Fibroblast of upper back skin (primary cell): ENCODE data around the gene ZFP36L1.

Experiments used
- DNase-seq: peaks from one replicate; pipeline ENCODE4 v3.0.0-alpha.2; 2013

ZFP36L1 gene

DNA sequence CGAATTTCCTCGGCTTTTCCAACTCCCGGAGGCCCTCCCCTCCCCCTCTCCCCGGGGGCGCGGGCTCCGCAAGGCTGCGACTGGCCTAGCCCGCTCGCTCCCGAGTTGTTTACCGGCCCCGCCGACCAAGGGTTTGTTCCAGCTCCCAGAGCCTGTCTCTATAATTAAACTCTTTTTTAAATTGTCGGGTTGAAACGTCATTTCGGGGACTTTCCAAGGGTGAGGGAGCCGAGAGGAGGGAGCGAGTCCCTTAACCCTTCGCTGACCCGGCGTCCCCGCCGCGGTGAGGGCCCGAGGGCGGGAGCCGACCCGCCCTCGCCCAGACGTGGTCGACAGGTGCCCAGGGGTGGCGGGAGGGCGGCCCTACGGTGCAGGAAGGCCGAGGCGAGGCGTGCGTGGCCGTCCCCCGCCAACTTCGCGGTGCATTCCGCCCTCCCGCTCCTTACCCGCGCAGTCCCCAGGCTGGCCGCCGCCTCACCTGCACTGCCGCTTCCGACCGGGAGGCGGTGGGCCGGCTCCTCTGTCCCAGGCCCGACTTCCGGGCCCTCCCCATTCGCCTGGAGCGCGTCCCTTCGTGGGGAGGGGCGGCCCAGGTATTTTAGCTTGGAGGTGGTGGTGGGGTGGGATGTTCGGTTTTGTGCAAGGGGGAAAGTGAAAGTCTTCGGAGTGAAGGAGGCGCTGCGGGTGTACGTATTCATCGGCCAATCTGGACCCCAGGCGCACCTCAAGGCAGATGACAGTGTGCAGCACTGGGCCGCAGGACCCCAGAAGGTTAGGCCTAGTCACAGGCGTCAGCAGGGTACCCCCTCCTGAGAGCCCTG is 2.9 kb upstream of the ZFP36L1 start:
- peak; percentile 73 for DNase-seq

DNA sequence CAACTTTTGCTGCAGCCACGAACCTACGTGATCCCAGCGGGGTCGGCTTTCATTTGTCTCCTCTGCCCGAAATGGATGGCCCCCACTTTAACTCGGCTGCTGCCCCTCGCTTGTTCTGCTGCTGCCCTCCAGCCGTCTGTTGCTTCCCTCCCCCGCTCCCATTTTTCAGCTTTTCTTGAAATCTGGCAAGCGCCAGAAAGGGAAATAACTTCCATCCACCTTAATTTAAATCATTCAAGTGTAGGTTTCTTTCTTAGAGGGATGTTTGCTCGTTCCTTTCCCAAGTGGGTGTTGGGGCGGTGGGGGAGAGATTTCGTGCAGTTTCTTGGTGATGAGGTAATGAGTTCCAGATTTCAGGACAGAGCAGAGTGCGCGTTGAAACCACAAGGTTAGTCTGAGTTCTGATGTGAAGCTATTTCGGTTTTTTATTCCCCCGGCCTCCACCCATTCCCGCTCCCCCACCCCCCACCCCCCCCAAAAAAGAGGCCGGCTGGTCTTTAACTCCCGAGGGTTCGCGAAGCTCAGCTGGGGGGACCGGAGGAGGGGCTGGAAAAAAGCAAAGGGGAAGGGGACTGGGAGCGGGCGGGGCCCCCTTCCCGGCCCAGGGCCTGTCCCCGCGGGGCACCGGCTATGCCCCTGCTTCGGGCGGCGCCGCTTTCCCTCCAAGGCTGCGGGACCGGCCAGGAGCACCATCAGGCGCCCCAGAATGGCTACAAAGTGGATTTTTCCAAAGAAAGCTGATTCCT is 2.2 kb upstream of the ZFP36L1 start:
- peak; percentile 99 for DNase-seq

DNA sequence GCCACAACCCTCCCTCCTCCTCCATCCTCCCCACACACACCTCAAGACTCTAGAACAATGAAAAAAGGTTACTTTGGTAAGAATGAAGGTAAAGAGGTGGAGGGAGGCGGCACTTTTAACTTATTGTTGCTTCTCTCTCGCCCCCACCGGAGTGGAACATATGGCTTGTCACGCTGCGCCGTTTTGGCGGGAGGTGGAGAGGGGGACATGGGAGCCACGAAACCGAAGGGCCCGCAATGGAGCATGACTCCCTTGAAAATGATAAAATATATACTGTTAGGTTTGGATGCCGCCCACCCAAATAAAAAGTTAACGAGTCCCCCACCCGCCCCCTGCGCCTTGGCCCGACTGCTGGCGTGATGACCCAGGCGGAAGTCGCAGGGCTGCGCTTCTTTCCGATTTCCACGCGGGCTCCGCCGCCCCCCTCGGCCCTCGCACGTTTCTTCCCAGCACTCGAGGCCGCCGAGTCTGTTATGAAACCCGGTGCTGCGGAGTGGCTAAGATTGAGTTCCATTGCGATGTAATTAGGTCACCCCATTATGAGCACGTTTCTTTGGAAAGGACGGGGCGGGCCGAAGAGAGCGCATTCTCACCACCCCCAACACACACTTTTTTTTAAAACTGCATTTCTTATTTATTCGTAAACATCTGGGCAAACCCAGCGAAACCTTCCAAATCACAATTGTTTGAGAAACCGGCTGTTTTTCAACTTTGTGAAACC is 1.4 kb upstream of the ZFP36L1 start:
- DNase-seq = peak; percentile 95

DNA sequence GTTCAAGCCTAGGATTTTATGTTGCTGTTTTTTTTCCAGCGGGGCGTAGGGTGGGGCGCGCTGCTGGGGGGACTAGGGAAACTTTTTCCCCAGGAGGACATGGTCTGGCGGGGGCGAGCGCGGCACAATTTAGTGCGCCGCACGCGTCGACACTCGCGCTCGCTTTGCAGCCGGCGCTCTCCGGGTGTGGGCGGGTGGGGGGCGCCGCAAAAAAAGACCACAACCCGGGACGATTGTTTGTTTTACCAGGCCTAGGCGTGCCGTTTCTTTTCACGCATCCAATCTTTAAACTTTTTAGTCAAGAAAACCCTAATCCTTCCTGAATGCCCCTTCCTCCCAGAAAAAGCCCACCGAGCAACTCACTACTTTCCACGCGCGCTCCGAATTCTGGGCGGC is 865 bp upstream of the ZFP36L1 start:
- no peak for DNase-seq

DNA sequence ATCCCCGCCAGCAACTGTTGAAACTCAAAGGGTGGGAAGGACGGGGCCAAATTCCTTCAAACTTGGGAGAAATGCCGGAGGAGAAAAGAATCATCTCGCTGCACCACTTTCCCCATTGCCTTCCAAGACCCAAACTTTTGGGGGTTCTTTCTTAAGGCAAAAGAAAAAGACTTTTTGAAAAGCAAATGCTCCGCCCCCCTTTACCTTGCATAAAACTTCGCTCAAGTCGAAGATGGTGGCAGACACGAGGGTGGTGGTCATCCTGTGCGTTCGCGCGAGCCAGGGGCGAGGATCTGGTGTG is 239 bp downstream of the ZFP36L1 start:
- DNase-seq = no peak

DNA sequence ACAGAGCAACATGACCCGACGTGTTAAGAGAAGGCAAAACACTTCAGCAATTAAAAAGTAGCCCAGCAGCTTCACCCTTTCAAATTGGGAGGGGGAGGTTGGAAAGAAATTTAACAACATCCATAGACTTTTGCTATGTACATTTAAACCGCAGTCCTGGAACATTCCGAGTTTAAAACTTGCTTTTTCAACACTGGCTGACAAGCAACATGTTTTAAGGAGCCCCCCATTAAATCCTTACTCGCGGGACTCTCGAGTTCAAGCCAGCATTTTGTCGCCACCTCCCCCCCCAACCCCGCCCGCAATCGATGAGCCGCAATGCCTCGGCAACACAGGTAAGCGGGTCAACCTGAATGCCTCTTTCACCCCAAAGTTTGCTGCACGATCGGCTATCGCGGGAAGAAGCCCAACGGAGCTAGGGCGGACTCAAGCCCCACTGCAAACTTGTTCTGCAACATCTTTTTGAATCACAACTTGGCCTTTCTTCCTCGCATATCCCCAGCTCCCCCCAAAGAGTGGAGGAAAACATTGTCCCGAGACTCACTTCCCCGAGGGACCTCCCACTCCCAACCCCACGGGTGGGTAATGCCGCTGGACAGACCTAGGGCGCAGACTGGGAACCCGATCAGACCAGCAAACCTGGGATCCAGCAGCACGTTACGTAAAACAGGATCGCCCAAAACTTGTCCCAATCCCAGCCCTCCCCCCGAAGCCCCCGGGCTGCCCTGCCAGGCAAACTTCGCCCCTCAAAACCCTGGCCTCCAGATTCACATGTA is 777 bp downstream of the ZFP36L1 start:
- no peak for DNase-seq

DNA sequence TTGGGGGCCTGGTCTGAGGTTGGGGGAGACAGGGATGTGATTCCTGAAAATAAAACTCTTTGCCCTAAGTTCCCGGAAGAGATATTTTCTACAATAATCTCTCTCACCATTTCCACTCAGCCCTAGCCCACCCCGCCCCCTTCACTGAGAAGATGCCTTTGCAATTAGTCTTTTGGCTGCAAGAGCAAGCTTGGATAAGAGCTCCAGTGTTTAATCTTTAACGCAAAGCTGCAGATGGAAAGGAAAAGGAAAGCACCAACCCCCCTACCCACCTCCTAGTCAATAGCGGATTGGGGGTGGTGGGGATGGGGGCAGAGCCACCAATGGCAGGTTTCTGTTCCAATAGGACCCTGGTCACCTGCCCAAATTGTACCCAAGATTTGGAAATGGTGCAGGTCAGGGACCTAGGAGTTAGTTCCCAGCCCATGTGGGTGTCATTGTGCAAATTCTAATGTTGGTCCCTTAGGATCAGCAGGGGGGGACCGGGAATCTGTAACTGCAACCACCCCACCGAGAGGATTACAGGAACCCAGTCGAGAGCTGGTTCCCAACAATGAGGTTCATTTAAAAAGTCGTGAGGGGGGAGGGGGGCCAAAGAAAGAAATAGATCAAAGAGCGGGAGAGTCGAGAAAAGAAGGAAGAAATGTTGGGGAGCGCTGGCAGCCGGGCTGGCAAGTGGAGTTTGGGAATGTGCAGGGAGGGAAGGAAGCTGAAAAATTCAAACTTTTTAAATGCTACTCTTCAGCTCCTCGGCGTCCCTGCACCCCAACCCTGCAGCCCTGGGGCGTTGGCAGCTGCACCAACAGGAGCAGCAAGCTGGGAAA is 1.6 kb downstream of the ZFP36L1 start:
- no peak for DNase-seq

DNA sequence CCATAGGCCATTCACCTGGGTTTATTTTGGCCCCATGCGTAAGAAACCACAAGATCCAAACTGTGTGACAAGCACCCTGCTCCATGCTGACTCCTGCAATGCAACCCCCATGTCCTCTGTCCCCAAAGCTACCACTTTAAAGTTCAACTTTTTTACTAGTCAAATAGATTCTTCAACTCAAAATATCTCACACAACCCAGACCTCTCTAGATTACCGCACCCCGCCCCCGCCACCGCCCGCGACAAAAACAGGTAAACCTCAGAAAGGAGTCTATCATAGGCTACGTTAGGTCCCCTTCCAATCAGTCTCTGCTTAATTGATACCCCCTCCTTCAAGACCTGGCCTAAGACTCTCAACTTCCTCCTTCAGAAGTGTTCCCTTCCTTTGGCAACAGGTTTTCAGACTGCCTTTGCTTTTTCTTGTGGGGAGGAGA is 2.2 kb downstream of the ZFP36L1 start:
- DNase-seq = no peak

DNA sequence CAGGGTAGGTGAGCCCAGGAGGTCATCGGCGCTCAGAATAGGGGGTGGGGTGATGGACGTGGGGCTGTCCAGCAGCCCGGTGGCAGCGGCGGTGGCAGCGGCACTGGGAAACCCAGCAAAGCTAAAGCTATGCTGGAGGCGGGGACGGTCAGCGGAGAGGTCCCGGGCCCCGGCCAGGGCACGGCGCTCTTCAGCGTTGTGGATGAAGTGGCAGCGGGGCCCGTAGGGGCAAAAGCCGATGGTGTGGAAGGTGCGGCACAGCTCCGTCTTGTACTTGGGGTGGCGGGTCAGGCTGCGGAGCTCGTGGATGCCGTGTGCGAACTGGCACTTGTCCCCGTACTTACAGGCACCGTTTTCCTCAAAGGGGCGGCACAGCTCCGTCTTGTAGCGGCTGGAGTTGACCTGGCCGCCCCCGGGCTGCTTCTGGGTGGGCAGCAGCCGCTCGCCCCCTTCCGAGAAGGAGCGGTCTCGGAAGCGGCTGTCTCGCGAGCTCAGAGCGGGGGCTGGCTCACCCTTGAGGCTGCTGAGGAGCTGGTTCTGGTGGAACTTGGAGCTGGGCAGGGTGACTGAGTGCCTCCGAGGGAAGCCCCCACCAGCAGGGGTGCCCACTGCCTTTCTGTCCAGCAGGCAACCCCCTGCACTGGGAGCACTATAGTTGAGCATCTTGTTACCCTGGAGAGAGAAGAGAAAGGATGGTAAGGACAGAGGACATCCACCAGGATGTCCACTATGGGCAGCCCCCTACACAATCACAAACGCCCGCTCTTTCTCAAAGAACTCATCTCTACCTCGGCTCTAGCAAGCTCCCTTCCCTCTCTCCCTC is 2.8 kb downstream of the ZFP36L1 start:
- DNase-seq = no peak

DNA sequence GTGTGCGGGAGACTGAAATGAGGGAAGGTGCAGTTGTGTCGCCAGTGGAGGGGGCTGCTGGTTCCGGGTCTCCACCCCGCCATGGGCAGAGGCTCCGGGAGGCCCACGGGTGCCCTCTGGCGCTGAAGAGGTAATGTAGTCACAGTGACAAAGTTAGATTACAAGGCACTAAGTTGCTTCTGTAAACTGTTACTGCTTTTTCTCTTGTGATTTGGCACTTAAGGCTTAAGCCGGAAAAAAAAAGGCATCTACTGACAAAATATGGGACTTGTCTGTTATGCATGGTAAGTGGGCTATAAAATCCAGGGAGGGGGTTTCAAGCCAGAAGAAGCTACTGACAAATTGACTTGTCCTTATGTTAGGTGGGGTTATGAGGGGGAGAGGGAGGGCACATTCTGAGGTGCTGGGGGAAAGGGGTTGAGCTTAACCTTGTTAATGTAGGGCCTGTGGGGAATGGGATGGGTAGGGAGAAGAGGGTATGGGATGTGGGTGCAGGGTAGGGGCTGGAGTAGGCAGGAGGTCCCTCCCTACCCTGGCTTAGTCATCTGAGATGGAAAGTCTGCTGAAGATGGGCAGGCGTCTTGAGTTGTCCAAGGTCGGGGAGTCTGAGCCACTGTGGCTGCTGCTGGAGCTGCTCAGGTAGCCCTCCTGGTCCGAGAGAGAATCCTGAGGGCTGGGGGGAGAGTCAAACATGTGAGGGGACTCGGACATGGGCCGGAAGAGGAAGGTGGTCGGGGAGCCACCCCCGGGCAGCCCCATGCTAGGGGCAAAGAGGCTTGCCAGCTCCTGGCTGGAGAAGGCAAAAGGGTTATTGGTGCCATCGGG is 3.7 kb downstream of the ZFP36L1 start:
- peak; percentile 77 for DNase-seq

DNA sequence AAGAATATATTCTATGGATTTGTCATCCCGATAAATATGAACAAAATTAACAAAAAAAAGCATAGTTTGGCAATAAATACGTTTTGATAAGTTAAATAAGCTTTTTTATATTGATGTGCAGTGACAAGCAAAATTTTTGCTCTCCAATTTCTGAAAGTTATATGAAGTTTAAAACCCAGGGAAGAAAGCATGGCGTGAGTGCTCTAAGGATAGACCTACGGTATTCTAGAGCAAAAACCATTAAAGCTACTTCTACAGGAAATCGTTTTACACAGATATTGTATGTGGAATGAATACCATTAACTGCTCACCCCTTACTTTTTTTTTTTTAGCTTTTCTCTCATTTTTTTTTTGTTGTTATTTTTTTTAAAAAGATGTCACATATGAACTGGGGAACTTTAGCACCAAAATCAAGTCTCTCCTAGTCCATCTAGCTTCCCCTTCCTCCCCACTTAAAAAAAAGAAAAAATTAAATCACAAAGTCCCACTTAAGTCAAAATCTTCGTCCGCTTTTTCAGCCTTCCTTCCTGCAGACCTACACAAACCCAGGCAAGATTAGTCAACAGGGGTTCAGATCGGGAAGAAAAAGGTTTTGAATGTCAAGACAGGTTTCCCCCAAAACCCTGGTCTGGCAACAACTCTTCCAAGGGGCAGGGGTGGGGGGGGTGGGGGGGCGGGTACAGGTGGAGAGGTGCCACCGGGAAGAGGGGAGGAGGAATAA is 4.4 kb downstream of the ZFP36L1 start:
- DNase-seq = no peak

DNA sequence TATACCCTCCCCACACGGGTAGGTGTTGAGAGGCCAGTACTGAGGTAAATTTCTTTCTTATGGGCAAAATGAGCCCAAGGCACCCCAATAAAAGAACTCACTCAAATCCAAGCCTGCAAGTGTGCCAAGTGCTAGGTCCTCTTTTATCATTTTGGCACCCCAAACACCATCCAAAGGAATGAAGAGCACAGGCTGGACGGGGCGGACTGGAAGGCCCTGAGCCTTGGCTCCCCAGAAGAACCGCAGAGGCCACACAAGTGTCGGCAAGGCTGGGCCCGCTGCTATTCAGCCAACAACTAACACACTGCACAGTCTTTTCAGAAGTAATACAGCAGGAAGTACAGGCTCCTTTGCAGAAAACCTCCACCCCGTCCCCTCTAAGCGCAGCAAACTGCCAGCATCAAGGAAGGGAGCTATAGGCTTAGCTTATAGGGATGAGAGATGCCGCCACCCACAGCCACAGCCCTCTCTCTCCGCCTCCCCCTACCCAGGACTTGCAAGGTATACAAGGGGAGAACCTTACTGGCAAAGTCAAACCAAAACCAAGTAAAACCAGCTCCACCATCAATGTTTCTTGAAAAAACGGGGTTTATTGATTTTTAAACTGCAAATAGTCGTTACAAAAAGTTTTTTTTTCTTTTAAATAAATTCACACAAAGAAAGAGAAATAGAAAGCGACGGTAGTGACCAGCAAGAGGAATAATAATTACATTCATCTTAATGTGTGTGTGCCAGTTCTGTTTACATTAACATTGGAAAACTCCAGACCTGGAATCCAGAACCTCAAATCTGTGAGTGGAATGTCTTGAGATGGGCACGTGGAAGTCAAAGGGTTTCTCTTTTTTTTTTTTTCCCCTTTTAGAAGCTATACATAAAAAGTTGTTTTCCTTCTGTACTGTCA is 5.5 kb downstream of the ZFP36L1 start:
- no peak for DNase-seq

DNA sequence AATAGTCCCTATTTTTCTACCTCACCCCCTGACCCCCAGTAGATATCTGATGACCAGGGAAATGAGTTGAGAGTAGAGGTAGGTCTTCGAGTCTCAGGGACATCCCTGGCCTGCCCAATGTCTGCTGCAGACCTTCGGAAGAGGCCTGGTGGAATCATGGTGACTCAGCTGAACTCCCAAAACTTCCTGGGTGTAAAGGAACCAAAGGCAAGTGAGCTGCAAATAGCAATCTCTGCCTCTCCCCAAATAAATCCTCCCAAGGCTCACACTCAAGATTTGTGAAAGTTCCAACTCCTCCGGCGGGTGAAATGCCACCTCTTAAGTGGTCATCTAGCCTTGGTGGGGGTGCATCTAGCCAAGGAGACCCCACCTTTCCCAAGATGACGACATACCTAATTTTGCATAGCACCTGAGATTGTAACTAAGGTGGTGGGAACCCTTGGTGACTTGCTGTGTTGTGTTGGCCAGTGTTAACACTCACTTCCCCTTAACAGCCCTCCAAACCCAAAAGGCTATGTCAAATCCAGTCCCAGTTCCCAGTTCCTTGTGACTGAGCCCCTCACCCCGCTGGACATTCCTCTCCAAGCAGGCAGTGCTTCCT is 6.3 kb downstream of the ZFP36L1 start:
- DNase-seq = peak; percentile 72

DNA sequence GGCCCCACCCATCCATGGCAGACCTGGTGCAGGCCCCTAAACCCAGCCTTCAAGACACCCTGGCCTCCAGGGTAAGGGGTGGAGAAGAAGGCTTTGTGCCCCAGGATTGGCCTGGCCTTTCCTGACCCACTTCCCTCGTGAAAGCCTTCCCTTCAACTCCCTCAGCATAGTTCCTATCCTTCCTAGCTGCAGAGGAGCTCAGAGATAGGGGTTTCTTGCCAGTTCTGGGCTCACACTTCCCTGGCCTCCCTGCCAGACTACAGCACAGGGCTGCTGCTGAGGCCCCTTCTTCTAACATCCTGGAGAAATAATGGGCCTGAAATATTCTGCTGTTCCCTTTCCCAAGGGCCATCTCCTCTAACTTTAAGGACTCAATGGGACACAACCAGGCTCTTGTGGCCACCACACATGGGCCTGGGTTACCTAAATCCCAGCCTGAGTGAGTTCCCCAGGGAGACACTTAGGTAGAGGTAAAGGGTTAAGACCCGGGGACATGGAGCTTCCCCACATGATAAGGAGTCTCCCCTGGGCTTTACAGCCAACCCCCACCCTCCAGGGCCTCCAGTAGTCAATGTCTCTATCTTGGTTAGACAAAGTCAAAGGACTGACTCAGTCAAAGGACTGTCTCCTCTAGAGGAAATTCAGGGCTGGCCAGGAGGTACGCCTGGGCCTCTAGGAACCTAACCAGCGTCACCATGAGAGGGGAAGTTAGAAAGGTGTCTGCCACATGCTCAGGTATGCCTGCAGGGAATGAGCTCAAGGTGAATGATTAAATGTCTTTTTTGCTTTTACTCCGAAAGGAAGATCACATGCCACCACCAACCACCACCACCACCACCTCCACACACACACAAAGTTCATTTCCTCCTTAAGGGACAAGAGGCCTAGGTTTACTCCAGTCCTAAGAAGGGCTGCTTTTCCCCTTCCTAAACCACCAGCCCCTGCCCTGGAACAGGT is 7.1 kb downstream of the ZFP36L1 start:
- DNase-seq = peak; percentile 57

DNA sequence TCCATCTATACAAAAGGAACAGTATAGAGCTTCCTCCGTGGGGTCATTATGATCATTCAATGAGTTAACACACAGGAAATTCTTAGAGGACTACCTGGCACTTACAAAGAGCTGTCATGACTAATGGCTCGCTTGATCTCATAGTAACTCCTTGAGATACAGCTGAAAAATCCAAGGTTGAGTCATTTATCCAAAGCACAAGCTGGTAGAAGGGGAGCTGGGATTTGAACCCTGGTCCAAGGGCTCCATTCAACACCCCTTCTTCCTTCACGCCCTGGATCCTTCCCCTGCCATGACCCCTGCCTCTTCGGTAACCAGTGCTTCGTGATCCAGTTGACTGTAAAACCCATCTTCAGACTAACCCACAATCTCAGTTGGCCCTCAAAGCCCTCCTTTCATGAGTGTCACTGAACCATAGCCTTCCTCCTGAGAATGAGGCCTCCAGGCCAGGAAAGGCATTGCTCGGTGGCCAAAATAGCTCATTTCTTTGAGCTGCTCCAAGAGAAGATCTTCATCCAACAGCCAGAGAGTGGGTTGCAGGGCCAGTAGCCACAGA is 7.8 kb downstream of the ZFP36L1 start:
- DNase-seq = peak; percentile 78

DNA sequence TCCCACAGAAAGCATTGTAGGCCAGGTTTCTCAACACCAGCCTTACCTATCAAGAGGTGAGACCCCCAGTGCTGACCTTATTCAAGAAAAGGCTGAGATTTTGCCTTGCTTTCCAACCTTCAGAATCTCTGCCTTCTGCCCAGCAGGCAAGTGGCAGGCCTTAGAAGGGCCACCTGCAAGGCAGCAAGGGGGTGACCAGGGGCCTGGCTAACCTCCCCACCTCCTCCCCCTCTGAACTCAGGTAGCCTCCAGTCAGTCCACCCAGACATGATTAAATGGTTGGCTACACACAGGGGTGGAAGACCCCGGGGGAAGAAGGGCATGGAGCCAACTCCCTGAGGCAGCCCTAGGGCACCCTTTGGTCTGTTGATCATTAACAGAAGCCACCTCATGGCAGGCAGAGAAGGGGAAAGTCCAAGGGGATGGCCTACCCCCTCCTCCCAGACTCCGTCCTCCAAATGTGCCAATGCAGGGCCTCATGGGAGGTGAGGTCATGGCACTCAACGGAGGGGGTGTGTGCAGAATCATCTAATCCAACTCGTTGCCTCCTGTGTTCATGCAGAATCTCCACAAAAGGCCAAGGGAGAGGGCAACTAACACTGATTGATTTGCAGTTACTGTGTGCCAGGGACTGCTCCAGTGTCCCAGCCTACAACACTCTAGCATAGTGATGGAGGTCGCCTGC is 8.5 kb downstream of the ZFP36L1 start:
- no peak for DNase-seq
